Testis (tissue), 2 donors: Measurements from ENCODE around the gene CACNA2D3.

ENCODE experiments used
- POLR2A ChIP-seq: fragments of 450-650 bp; IDR thresholded peaks from one replicate; pipeline ENCODE4 v1.6.1; 2017; ENCODE audit warnings: antibody characterized with exemption, mild to moderate bottlenecking, moderate library complexity
- TF ChIP-seq, protein P1 (sequence below), 3 experiments: fragments of 450-650 bp in 2 of 3; fragments of 200-600 bp in 1 of 3; sonication (generic) in 1 of 3; IDR thresholded peaks; one replicate each; pipeline ENCODE4 v1.5.1; 2016 to 2019; ENCODE audit warnings: antibody characterized with exemption in 3 of 3, mild to moderate bottlenecking in 2 of 3, moderate library complexity in 1 of 3

DNA sequence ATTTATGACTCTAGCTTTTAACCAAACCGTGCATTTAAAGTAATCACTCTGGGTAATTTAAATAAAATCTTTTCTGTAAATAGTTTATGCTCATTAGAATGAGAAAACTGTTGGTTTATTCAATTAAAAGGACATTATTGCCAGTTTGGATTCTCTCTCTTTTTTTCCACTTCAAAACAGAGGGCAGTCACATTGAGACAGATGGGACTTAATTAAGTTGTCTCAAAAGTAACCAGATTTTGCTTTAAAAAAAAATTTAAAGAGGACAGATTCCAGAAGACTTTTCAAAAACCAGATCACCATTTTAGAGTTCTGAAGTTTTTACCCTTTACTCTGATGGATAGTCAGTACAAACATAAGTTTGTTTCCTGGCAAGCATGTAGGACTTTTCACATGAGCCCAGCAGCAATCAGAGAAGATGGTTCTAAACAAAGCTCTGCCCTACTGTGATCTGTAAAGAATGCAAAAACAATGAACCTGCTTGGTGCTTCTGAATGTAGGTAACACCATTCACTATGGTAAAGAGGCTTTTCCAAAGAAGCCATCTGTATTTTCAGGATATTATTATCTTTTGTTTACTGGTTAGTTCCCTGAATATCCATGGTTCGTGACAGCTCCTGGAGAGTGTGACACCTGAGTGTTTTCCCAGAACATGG lies 669.3 kb downstream of the CACNA2D3 start:
- TF ChIP-seq, protein P1, sequence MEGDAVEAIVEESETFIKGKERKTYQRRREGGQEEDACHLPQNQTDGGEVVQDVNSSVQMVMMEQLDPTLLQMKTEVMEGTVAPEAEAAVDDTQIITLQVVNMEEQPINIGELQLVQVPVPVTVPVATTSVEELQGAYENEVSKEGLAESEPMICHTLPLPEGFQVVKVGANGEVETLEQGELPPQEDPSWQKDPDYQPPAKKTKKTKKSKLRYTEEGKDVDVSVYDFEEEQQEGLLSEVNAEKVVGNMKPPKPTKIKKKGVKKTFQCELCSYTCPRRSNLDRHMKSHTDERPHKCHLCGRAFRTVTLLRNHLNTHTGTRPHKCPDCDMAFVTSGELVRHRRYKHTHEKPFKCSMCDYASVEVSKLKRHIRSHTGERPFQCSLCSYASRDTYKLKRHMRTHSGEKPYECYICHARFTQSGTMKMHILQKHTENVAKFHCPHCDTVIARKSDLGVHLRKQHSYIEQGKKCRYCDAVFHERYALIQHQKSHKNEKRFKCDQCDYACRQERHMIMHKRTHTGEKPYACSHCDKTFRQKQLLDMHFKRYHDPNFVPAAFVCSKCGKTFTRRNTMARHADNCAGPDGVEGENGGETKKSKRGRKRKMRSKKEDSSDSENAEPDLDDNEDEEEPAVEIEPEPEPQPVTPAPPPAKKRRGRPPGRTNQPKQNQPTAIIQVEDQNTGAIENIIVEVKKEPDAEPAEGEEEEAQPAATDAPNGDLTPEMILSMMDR (IDR thresholded peaks at IDR 0.05) = no peak
- no peak for TF ChIP-seq POLR2A
